ENCODE data around the gene GPR68.

Gene GPR68, protein sequence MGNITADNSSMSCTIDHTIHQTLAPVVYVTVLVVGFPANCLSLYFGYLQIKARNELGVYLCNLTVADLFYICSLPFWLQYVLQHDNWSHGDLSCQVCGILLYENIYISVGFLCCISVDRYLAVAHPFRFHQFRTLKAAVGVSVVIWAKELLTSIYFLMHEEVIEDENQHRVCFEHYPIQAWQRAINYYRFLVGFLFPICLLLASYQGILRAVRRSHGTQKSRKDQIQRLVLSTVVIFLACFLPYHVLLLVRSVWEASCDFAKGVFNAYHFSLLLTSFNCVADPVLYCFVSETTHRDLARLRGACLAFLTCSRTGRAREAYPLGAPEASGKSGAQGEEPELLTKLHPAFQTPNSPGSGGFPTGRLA

GRCh38 chr14:91244501-91244901 is at the start of gene GPR68:
Gene GPR68 (minus strand): TSS chr14:91244704. CDS start chr14:91235050, 9,654 bp downstream.
- peak; percentile 63 for DNase-seq

DNA sequence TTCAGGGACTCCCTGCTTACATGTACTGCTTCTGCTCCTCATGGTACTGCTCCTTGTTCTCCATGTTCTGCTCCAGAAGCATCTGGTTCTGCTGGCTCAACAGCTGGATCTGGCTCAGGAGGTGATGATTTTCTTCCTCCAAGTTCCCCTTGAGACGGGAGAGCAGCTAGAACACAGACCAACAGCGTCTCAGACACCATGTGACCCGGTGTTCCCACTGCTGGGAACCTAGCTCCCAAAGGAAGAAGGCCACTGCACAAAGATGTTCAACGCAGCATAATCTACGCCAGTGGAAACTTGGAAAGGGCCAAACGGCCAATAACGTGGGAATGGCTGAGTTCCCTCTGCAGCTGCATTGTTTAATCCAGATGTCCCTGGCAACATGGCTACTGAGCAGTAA is 49.6 kb upstream of the GPR68 start:
- no peak for DNase-seq

DNA sequence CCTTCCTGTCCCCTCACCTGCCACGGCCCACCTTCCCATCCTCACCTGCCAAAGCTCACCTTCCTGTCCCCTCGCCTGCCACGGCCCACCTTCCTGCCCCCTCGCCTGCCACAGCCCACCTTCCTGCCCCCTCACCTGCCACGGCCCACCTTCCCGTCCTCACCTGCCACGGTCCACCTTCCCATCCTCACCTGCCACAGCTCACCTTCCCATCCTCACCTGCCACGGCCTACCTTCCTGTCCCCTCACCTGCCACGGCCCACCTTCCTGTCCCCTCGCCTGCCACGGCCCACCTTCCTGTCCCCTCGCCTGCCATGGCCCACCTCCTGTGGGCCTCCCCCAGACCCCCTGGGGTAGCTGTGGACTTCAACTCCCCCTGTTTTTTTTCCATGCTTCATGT is 48.8 kb upstream of the GPR68 start:
- no peak for DNase-seq

DNA sequence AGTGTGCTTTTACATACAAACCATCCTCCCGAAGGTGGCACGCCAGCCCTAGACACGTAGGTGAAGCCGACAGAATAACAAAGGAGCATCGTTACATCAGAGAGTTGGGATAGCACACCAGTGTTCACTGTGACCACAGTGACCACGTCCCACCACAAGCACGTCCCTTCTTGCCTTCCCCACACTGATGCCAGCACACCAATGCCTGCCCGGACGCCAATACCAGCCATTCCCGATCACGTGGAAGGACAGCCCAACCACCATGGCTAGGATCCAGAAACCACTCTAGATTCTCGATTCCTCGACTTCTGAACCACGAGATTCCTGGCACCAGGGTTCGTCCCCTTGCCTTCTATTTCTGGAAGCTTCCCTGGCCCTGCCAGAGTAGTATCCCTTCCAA is 48.0 kb upstream of the GPR68 start:
- no peak for DNase-seq

GRCh38 chr14:91291786-91292405 is 47.4 kb upstream of the GPR68 start:
- no peak for DNase-seq

- DNase-seq: no peak
Observed at GRCh38 chr14:91290986-91291385, 46.5 kb upstream of the GPR68 start.

- DNase-seq: no peak
Observed at GRCh38 chr14:91289464-91289863, 45.0 kb upstream of the GPR68 start.

DNA sequence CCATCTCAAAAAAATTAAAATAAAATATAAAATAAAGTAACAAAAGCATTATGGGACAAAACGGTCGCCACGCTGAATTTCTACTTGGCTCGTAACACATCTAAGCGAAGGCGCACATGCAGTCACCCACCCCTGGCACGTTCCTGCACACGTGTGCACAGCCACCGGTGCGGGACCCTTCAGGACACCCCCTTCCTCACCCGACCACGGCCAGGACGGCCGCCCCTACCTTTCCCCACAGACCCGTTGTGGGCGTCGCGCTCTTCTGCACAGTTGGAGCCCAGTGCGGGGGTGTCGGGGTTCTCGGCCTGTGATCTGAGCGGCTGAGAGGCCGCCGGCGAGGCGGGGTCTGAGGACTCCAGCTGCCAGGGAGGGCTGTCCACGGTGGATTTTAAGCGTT is 44.4 kb upstream of the GPR68 start:
- no peak for DNase-seq

DNA sequence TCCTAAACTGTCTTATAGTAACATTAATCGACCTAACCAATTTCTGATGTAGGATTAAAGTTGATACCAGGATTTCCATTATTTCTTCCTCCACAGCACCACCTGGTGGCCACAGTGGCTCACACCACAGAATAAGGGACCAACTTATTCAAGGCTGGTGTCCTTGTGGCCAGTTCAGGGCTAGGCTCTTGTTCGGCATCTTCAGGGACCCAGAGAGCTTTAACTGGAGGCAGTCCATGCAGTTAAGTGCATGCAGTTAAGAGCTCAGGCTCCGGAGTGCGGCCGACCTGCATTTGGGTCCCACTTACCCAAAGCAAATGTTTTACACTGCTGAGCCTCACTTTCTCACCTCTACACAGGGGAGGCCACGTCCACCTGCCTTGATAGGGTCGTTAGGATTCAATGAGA is 42.0 kb upstream of the GPR68 start:
- DNase-seq: peak; percentile 74

DNA sequence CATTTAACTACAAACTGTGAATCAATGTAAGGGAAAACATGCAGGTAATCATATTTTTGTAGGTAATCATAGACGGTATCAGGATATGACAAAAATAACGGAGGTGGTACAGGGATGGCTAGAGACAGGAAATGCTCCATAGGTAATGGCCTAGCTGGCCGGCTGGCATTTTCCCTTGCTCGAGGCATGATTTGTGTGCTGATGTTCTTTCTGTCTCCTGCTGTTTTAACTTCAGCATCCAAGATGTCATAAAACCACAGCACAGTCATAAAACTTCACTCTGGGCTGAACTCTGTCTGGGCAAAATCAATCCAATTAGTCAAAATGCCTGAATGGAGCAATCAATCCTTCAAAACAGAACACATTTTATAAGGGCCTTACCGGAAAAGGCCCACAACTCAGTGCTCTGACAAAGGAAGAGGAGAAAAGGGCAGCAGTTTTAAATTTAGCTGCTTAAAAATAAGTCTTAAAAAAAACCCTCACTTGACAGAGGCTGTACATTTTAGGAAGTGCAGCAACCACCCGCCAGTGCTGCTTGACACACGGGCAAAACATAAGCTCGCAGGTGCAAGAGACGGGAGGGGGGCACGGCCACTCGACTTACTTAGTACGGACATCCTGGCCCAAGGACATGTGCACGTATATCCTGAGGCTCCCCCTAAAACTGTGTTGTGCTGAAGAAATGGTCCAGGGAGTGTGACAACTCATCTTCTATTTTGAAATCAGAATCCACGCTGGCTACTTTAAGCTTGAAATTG is 40.5 kb upstream of the GPR68 start:
- DNase-seq: no peak

- no peak for DNase-seq
Observed at GRCh38 chr14:91284146-91284790, 39.8 kb upstream of the GPR68 start.

DNA sequence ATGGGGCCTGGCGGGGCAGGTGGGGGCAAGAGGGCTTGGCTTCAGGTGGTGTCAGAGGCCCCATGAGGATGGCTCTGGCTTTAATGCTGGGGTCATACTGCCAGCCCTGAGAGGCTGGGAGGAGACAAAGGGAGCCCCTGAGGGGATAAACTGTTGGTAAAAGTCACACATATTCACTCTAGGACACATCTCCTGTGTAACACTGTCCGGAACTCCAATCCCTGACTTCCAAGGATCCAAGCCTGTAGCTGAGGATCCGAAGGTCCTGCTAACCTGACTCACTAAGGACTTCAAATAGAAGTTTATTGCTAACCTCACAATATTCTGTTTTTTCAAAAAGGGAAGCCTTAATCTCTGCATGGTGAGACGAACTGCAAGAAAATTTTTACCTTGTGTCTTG is 39.2 kb upstream of the GPR68 start:
- DNase-seq: no peak

GRCh38 chr14:91282954-91283645 is 38.6 kb upstream of the GPR68 start:
- DNase-seq: no peak

DNA sequence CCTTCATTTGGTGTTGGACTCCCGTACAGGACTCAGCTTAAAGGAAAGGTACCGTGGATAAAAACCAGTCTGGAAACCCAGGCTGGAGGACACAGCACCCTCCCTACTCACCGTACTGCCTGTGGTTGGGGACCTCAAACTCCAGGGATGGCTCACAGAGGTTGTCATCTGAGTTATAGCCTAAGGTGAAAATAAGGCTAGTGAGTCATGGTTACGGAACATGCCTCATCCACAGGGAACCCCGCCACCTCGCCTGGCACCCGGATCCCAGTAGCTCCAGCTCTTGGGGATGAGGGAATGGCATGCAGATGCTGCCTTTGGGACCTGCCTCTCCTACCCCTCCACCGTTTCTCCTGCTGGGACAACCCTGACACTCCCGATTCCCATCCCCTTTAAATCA is 36.8 kb upstream of the GPR68 start:
- DNase-seq: no peak

- no peak for DNase-seq
Observed at GRCh38 chr14:91280129-91280528, 35.6 kb upstream of the GPR68 start.

GRCh38 chr14:91279354-91279753 is 34.9 kb upstream of the GPR68 start:
- no peak for DNase-seq

DNA sequence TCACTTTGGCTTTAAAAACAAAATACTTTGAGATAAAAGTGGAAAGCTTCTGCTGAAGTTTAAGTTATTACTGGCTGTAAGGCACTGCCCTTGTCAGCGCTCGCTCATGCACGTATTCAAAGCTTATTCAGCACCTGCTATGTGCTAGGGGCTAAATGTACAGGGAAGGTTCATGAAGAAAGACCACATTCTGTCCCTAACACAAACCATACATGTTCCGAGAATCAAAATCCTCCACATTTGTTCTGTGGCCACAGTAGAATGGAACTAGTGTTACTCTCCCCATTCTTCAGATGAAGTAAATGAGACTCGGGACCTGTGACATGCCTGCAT is 33.8 kb upstream of the GPR68 start:
- DNase-seq: no peak

- no peak for DNase-seq
Observed at GRCh38 chr14:91277546-91278382, 33.3 kb upstream of the GPR68 start.

DNA sequence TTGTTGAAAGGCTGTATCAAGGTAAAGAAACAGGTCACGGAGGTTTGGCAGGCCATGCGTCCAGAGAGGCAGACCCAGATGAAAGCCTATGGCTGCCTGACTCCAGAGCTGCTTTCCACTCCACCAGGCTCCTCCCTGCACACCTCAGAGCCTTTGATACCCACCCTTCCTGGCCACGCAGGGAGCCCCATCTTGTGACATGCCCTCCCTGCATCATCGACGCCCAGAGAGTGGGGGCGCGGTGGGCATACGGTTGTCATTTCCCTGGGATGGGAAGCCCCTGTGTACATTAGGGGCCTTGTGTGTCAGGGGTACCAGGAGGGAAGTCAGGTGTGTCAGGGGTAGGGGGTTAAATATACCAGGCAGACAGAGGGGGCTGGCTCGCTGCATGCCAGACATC is 30.3 kb upstream of the GPR68 start:
- no peak for DNase-seq

DNA sequence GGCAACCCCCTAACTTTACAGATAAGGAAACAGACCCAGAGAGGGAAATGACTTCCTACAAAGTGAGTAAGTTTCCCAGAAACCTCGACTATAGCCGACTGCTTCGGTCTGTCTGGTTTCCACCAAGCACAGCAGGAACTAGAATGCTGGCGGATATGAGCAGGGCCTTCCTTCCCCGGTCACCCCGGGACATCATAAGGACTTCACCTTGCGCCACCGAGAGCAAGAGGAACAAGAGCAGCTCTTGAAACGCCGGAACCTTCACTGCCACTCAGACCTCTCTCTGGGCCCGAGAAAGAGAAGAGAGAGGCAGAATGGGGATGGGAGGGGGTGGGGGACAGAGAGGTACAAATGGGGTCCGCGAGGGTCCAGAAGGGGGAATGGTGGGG is 29.4 kb upstream of the GPR68 start:
- peak; percentile 39 for DNase-seq

GRCh38 chr14:91273273-91273884 is 28.9 kb upstream of the GPR68 start:
- no peak for DNase-seq
